ENCODE measurements around the gene STK24.

STK24 gene

GRCh38 chr13:98398581-98398980, 178.3 kb downstream of the STK24 start:
- no peak for DNase-seq

GRCh38 chr13:98397861-98398260, 179.0 kb downstream of the STK24 start:
- no peak for DNase-seq

GRCh38 chr13:98397221-98397620, 179.7 kb downstream of the STK24 start:
- DNase-seq = no peak

GRCh38 chr13:98396071-98396710, 180.7 kb downstream of the STK24 start:
- no peak for DNase-seq
